Measurements from ENCODE around the gene DLD.
"Not testable (repeated sequence)": the region's sequence is repeated elsewhere in the genome, so short reads cannot be mapped to it uniquely, and the experiment has no call there.

- TF ChIP-seq SUZ12 (IDR thresholded peaks at IDR 0.05; ENCODE audit: extremely low read depth, insufficient read depth, insufficient read length); YY1 (IDR thresholded peaks at IDR 0.05; ENCODE audit: insufficient read depth, insufficient read length); ZNF274 (IDR thresholded peaks at IDR 0.05; ENCODE audit: low read depth, low read length): not testable (repeated sequence)
These were observed 1.4 kb downstream of the DLD start for GRCh38 chr7:107892367-107892741.
